Adrenal gland (tissue), 5 donors: ENCODE results near the gene LRRIQ4.

Experiments used
- POLR2A ChIP-seq, 2 donors: fragments of 450-650 bp; IDR thresholded peaks; one replicate each; pipeline ENCODE4 v1.6.1; 2017; ENCODE audit warnings: antibody characterized with exemption in 2 of 2, mild to moderate bottlenecking in 2 of 2, moderate library complexity in 1 of 2
- TF ChIP-seq, protein P1 (sequence below), 6 experiments: fragments of 450-650 bp in 4 of 6; fragments of 200-600 bp in 2 of 6; sonication (generic) in 1 of 6; IDR thresholded peaks; 1 replicate in 5 of 6; 2 replicates in 1 of 6; pipeline versions ENCODE4 v1.5.1 to v1.8.0; 2016 to 2021; ENCODE audit warnings: antibody characterized with exemption in 6 of 6, mild to moderate bottlenecking in 2 of 6, moderate library complexity in 1 of 6
- donor health status: DM: no; HTN: no; CAD: no.

DNA sequence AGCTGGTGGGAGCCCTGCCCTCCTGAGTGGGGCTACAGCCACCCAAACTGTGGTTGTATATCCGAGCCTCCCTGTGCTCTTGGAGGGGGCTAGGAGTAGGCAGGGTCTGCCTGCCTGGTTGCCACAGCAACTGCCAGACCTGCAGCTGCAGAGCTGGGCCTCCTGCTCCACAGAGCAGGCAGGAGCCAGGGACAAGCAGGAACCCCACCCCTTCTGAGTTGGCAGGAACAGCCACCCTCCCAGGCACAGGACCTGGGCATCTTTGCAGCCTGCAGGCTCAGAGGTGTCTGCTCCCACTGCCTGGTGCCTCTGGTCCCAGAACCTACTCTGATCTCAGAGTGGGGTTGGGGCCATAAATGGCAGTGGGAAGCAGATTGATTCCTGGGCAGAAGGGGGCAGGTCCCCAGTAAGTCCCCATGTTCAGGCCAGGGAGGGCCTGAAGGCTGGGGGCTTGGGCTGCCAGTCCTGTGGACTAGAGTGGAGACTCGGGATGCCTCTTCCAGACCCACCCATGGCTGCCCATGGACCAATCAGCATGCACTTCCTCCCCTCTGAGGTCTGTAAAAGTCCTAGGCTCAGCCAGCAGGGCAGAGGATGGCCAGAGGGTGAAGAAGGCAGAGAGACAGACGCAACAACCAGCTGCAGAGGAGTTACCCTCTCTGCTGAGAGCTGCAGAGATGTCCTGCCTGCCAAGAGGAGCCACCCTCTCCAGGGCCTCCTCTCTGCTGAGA lies 67.3 kb downstream of the LRRIQ4 start:
- TF ChIP-seq POLR2A (IDR thresholded peaks at IDR 0.05), result no peak
- TF ChIP-seq, protein P1, sequence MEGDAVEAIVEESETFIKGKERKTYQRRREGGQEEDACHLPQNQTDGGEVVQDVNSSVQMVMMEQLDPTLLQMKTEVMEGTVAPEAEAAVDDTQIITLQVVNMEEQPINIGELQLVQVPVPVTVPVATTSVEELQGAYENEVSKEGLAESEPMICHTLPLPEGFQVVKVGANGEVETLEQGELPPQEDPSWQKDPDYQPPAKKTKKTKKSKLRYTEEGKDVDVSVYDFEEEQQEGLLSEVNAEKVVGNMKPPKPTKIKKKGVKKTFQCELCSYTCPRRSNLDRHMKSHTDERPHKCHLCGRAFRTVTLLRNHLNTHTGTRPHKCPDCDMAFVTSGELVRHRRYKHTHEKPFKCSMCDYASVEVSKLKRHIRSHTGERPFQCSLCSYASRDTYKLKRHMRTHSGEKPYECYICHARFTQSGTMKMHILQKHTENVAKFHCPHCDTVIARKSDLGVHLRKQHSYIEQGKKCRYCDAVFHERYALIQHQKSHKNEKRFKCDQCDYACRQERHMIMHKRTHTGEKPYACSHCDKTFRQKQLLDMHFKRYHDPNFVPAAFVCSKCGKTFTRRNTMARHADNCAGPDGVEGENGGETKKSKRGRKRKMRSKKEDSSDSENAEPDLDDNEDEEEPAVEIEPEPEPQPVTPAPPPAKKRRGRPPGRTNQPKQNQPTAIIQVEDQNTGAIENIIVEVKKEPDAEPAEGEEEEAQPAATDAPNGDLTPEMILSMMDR (IDR thresholded peaks at IDR 0.05), result no peak
